Hypothalamus (tissue), 51 donors: ENCODE data around the gene CYP4X1.
"Not testable (repeated sequence)": the region's sequence is repeated elsewhere in the genome, so short reads cannot be mapped to it uniquely, and the experiment has no call there.

Source experiments
- DNase-seq, 51 donors: peaks; one replicate each; lab custom pipeline; 2025; lab: John Stamatoyannopoulos, UW

CYP4X1 gene

DNA sequence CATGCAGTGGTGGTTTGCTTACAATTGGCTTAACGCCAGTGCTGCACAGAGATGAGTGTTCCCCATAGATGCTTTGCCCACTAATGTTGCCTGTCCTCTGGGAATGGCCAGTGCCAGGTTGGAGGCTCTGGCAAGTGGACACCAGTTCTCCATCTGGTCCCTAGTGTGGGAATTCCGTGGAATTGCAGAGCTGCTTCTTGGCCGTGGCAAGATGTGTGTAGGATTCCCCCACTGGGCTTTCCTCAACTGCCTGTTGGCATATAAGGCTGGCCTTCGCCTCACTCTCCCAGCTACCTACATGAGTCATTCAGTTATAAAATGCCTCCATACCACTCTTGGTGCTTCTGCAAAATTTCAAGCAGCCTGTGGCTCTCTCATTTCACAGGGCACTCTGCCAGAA, 45.6 kb downstream of the CYP4X1 start:
- not testable (repeated sequence) for DNase-seq

DNA sequence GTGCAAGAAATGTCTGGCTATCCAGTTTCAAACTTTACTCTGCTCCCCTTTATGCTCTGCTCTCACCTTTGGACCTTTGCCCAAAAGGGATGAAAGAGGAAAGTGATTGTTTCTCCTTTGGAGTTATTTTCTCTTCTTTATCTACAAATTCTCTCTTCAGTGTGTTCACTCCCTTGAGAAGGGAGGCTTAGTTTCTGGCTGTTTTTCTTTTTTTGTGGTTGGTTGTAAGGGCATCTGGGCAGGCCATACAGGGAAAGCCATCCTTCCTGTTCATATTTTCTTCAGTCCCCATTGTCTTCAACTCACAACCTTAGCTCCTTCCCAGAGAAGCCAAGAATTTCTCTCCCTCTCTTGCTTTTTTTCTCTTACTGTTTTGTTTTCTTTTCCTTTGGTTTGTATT, 46.0 kb downstream of the CYP4X1 start:
- not testable (repeated sequence) for DNase-seq

DNA sequence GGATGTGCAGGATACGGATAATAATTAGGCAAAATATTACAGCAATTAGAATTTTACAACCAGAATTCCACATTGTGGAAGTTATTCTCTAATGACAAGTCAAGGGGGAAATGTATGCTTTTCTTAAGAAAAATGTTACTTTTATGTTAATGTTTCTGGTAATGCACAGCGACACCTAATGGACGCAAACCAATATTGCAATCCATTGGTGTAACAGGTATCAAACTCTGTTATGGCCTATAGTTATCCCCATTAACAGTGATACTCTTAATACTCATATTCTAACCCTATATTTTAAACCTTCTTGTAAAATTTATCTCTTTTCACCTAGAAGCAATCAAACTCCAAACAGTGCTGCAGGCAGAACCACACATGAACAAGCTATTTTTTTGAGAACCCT, 65.9 kb downstream of the CYP4X1 start:
- peak in 4 of 51 donors; percentile 0 to 6 (median 0) for DNase-seq

DNA sequence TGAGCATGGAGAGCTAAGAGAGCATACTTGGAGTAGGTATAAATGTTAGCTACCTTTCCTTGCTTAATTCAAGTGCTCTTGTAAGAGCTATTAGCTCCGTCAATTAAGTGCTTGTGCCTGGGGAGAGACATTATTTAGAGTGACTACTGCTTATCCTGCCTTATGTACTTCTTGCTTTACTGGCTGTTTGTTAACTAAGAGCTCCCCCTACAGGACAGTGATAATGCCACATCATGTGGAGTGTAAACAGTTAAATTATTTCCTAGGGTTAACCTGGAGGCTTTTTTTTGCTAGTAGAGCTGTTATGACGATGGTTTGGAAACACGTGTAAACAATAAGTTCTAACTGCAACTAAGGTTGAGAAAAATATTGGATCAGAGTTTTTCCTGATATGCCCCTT, 68.0 kb downstream of the CYP4X1 start:
- DNase-seq, result not testable (repeated sequence)
